Endothelial cell (in vitro differentiated cells): ENCODE data around the gene RHO. TPM values are rescaled to one million over a fixed set of nuclear protein-coding genes. Genes with fewer than 3 reads are reported as not detected.
"Not testable (repeated sequence)": the region's sequence is repeated elsewhere in the genome, so short reads cannot be mapped to it uniquely, and the experiment has no call there.

Source experiments
- DNase-seq: peaks from one replicate; pipeline ENCODE4 v3.0.0; 2021; ENCODE audit warnings: low spot score
- H3K27ac Mint-ChIP-seq: one replicate; pipeline ENCODE4 v1.8.0; 2021; ENCODE audit warnings: mixed read lengths, inconsistent platforms; ENCODE audit not compliant: unreplicated experiment
- H3K27me3 Mint-ChIP-seq: one replicate; pipeline ENCODE4 v1.8.0; 2021; ENCODE audit warnings: mild to moderate bottlenecking, moderate library complexity, mixed read lengths, inconsistent platforms; ENCODE audit not compliant: unreplicated experiment
- H3K36me3 Mint-ChIP-seq: one replicate; pipeline ENCODE4 v1.8.0; 2021; ENCODE audit warnings: mild to moderate bottlenecking, low read depth, mixed read lengths, inconsistent platforms; ENCODE audit not compliant: unreplicated experiment
- H3K4me1 Mint-ChIP-seq: one replicate; pipeline ENCODE4 v1.8.0; 2021; ENCODE audit warnings: mild to moderate bottlenecking, mixed read lengths, inconsistent platforms; ENCODE audit not compliant: unreplicated experiment
- H3K4me3 Mint-ChIP-seq: one replicate; pipeline ENCODE4 v1.8.0; 2021; ENCODE audit warnings: mild to moderate bottlenecking, mixed read lengths, inconsistent platforms; ENCODE audit not compliant: unreplicated experiment
- H3K9me3 Mint-ChIP-seq: one replicate; pipeline ENCODE4 v1.8.0; 2021; ENCODE audit warnings: mixed read lengths, inconsistent platforms; ENCODE audit not compliant: unreplicated experiment
- CTCF ChIP-seq: fragments of 200-600 bp; sonication (generic); IDR thresholded peaks from one replicate; pipeline ENCODE4 v1.5.0; 2021; ENCODE audit warnings: antibody characterized with exemption; ENCODE audit not compliant: unreplicated experiment
- long read RNA-seq: library from polyadenylated mRNA; unstranded; transcript quantifications from one replicate; pipeline ENCODE4 v2.0.0, GENCODE V29; 2020; ENCODE audit not compliant: unreplicated experiment
- total RNA-seq: library from RNA; stranded (reverse); fragmentation: NEBNext Ultra II Directional; extraction: Animal tissue kit (Norgen Biotek cat#: 25700); gene quantifications from one replicate; pipeline ENCODE4 v1.2.1, GENCODE V29; 2021; ENCODE audit not compliant: unreplicated experiment

The RHO gene
- not detected for total RNA-seq
- long read RNA-seq, result 0 reads

GRCh38 chr3:129528589-129529100, at the start of gene RHO:
Gene RHO, plus strand, starts transcription at chr3:129528639. Its CDS starts 95 bp downstream, at chr3:129528734.
- peaks cover 48% of the 10 kb centered on the region for H3K4me1 Mint-ChIP-seq
- H3K27me3 Mint-ChIP-seq, result peaks cover 21% of the 10 kb centered on the region
- peak within 1 kb of the TSS; percentile 93 for H3K27ac Mint-ChIP-seq
- TF ChIP-seq CTCF, result no peak
- H3K9me3 Mint-ChIP-seq, result no peaks in the 10 kb centered on the region
- H3K36me3 Mint-ChIP-seq, result peaks cover 6% of the 10 kb centered on the region
- no peak for DNase-seq
- H3K4me3 Mint-ChIP-seq, result no peak within 1 kb of the TSS

GRCh38 chr3:129481225-129481765, 47.1 kb upstream of the RHO start:
- Mint-ChIP-seq H3K4me1 (peaks cover 35% of the 10 kb centered on the region), H3K27ac (peak overlapping the region; percentile 96), H3K36me3 (peaks cover 30% of the 10 kb centered on the region)
- not testable (repeated sequence) for H3K4me3 Mint-ChIP-seq, H3K27me3 Mint-ChIP-seq, H3K9me3 Mint-ChIP-seq, DNase-seq

GRCh38 chr3:129481766-129482332, 46.6 kb upstream of the RHO start:
- Mint-ChIP-seq H3K4me3 (peak overlapping the region; percentile 47), H3K27ac (peak overlapping the region; percentile 96)

GRCh38 chr3:129482721-129483120, 45.7 kb upstream of the RHO start:
- Mint-ChIP-seq H3K36me3 (peaks cover 25% of the 10 kb centered on the region), H3K4me1 (peaks cover 50% of the 10 kb centered on the region), H3K27ac (peak overlapping the region; percentile 96), H3K9me3 (no peaks in the 10 kb centered on the region), H3K4me3 (peak overlapping the region; percentile 42), H3K27me3 (peaks cover 7% of the 10 kb centered on the region)
- DNase-seq, result no peak
- TF ChIP-seq CTCF, result no peak

More at GRCh38 chr3:129481766-129482332, 46.6 kb upstream of the RHO start:
- H3K27me3 Mint-ChIP-seq, result peaks cover 7% of the 10 kb centered on the region
- peaks cover 28% of the 10 kb centered on the region for H3K36me3 Mint-ChIP-seq
- DNase-seq, result no peak
- no peaks in the 10 kb centered on the region for H3K9me3 Mint-ChIP-seq
- TF ChIP-seq CTCF, result no peak
- H3K4me1 Mint-ChIP-seq, result peaks cover 41% of the 10 kb centered on the region

GRCh38 chr3:129483870-129484269, 44.6 kb upstream of the RHO start:
- Mint-ChIP-seq H3K27ac (no peak overlapping the region), H3K4me3 (no peak overlapping the region), H3K27me3 (peaks cover 7% of the 10 kb centered on the region), H3K36me3 (peaks cover 25% of the 10 kb centered on the region), H3K9me3 (no peaks in the 10 kb centered on the region), H3K4me1 (peaks cover 54% of the 10 kb centered on the region)
- no peak for TF ChIP-seq CTCF
- no peak for DNase-seq

- not testable (repeated sequence) for DNase-seq, H3K4me3 Mint-ChIP-seq, H3K27me3 Mint-ChIP-seq, H3K9me3 Mint-ChIP-seq
- Mint-ChIP-seq H3K27ac (peak overlapping the region; percentile 46), H3K36me3 (peaks cover 20% of the 10 kb centered on the region), H3K4me1 (peaks cover 58% of the 10 kb centered on the region)
Measured at GRCh38 chr3:129485146-129485545, 43.3 kb upstream of the RHO start.
